CD4-positive, CD25-positive, alpha-beta regulatory T cell (primary cell): ENCODE measurements around the gene CD99. TPM values are rescaled to one million over a fixed set of nuclear protein-coding genes. Genes with fewer than 3 reads are reported as not detected.
A peak's percentile ranks its signal among the peaks of the same experiment; 100 is the strongest.

Experiments
- ATAC-seq, 2 donors: fragments of 150-1000 bp; cut with Tn5 transposase; one replicate each; pipeline ENCODE4 v1.10.0; 2021; ENCODE audit warnings: low read depth in 2 of 2, moderate number of reproducible peaks in 2 of 2, moderate library complexity in 1 of 2
- DNase-seq, 3 donors: peaks; one replicate each; pipeline versions ENCODE4 v3.0.0 to v3.0.0-alpha.2; 2012 to 2022; ENCODE audit warnings: mixed read lengths in 1 of 3
- H3K27ac ChIP-seq: one replicate; pipeline ENCODE4 v1.7.0; 2013; ENCODE audit warnings: mild to moderate bottlenecking, low read length; ENCODE audit not compliant: insufficient read depth, poor library complexity, severe bottlenecking
- H3K27me3 ChIP-seq: one replicate; pipeline ENCODE4 v1.7.0; 2013; ENCODE audit warnings: low read length; ENCODE audit not compliant: control insufficient read depth, insufficient read depth
- H3K36me3 ChIP-seq: one replicate; pipeline ENCODE4 v1.7.0; 2013; ENCODE audit warnings: mild to moderate bottlenecking, low read length, moderate library complexity; ENCODE audit not compliant: control insufficient read depth, insufficient read depth
- H3K4me1 ChIP-seq: 2 replicates; pipeline ENCODE4 v1.7.0; 2013; ENCODE audit warnings: mild to moderate bottlenecking, low read length; ENCODE audit not compliant: insufficient read depth, control insufficient read depth, poor library complexity, severe bottlenecking
- H3K4me3 ChIP-seq: one replicate; pipeline ENCODE4 v1.7.0; 2013; ENCODE audit warnings: low read depth, mild to moderate bottlenecking, low read length, moderate library complexity
- H3K9me3 ChIP-seq, 2 experiments: 1 replicate in 1 of 2; 2 replicates in 1 of 2; pipeline ENCODE4 v1.7.0; 2013; ENCODE audit warnings: low read length in 2 of 2, mild to moderate bottlenecking in 1 of 2, moderate library complexity in 1 of 2; ENCODE audit not compliant: control insufficient read depth in 2 of 2
- H3K27ac Mint-ChIP-seq, 3 donors: one replicate each; pipeline ENCODE4 v1.8.0; 2020 to 2022; ENCODE audit warnings: mild to moderate bottlenecking in 3 of 3, mixed read lengths in 3 of 3, moderate library complexity in 2 of 3
- H3K27me3 Mint-ChIP-seq: one replicate; pipeline ENCODE4 v1.8.0; 2022; ENCODE audit warnings: mild to moderate bottlenecking, mixed read lengths
- H3K36me3 Mint-ChIP-seq: one replicate; pipeline ENCODE4 v1.8.0; 2020; ENCODE audit warnings: mixed read lengths
- H3K4me1 Mint-ChIP-seq, 4 donors: one replicate each; pipeline ENCODE4 v1.8.0; 2020 to 2022; ENCODE audit warnings: mixed read lengths in 4 of 4, mild to moderate bottlenecking in 1 of 4
- H3K4me3 Mint-ChIP-seq, 4 donors: one replicate each; pipeline ENCODE4 v1.8.0; 2020 to 2022; ENCODE audit warnings: mild to moderate bottlenecking in 4 of 4, mixed read lengths in 4 of 4, moderate library complexity in 3 of 4
- H3K9me3 Mint-ChIP-seq, 7 donors: one replicate each; pipeline ENCODE4 v1.8.0; 2020 to 2022; ENCODE audit warnings: mixed read lengths in 7 of 7, mild to moderate bottlenecking in 3 of 7, moderate library complexity in 2 of 7
- polyA plus RNA-seq, 4 donors: library from polyadenylated mRNA; unstranded; fragments of 300-500 nt; fragmentation: Illumina TruSeq; gene quantifications; one replicate each; pipeline ENCODE4 v1.2.3, GENCODE V29; 2021
- total RNA-seq: library from RNA; stranded (reverse); gene quantifications from one replicate; pipeline ENCODE4 v1.2.3, GENCODE V29; 2022

CD99 gene
- total and polyA plus RNA-seq, 5 donors from 2014 or later = 286 to 459 (median 320) TPM

- no peak overlapping the region for H3K4me3 ChIP-seq
Observed at GRCh38 chrX:2689773-2690666, 1.1 kb upstream of the CD99 start.

GRCh38 chrX:2691543-2692220 is 587 bp downstream of the CD99 start:
- Histone ChIP-seq H3K4me3 (peak overlapping the region; percentile 88), H3K36me3 (no peaks in the 10 kb centered on the region), H3K4me1 (peaks cover 56% of the 10 kb centered on the region), H3K27me3 (no peaks in the 10 kb centered on the region), H3K27ac (peak overlapping the region; percentile 72), H3K9me3 (no peaks in the 10 kb centered on the region)
- peak overlapping the region; percentile 89 to 96 (median 91) for H3K27ac Mint-ChIP-seq
- ATAC-seq (no peak), DNase-seq (peak in 1 of 3 donors; percentile 44)
- H3K4me1 Mint-ChIP-seq = peaks cover 14 to 46% (median 39%) of the 10 kb centered on the region in 4 donors
- H3K27me3 Mint-ChIP-seq = peaks cover 4% of the 10 kb centered on the region
- peak overlapping the region; percentile 96 to 99 (median 98) for H3K4me3 Mint-ChIP-seq
- peaks cover 4% of the 10 kb centered on the region for H3K36me3 Mint-ChIP-seq
- H3K9me3 Mint-ChIP-seq = peaks cover 0 to 1% (median 0%) of the 10 kb centered on the region in 7 donors

More at GRCh38 chrX:2689773-2690666, 1.1 kb upstream of the CD99 start:
- ATAC-seq (no peak), DNase-seq (no peak)
- H3K36me3 Mint-ChIP-seq = peaks cover 3% of the 10 kb centered on the region
- H3K27ac ChIP-seq = no peak overlapping the region
- no peaks in the 10 kb centered on the region for H3K36me3 ChIP-seq
- peaks cover 4% of the 10 kb centered on the region for H3K27me3 Mint-ChIP-seq
- H3K9me3 ChIP-seq = no peaks in the 10 kb centered on the region
- no peak overlapping the region for H3K27ac Mint-ChIP-seq
- H3K4me3 Mint-ChIP-seq = peak overlapping the region; percentile 73 to 98 (median 96)
- peaks cover 0 to 1% (median 0%) of the 10 kb centered on the region in 7 donors for H3K9me3 Mint-ChIP-seq
- no peaks in the 10 kb centered on the region for H3K27me3 ChIP-seq
- peaks cover 11 to 30% (median 28%) of the 10 kb centered on the region in 4 donors for H3K4me1 Mint-ChIP-seq
- H3K4me1 ChIP-seq = peaks cover 40% of the 10 kb centered on the region

- no peaks in the 10 kb centered on the region for H3K9me3 ChIP-seq
- Mint-ChIP-seq H3K9me3 (peaks cover 0 to 1% (median 0%) of the 10 kb centered on the region in 7 donors), H3K27me3 (peaks cover 4% of the 10 kb centered on the region), H3K4me1 (peaks cover 17 to 53% (median 45%) of the 10 kb centered on the region in 4 donors), H3K36me3 (peaks cover 4% of the 10 kb centered on the region), H3K27ac (peak overlapping the region; percentile 89 to 96 (median 91)), H3K4me3 (peak overlapping the region; percentile 96 to 99 (median 98))
- ATAC-seq (no peak), DNase-seq (peak in 1 of 3 donors; percentile 51)
- no peaks in the 10 kb centered on the region for H3K36me3 ChIP-seq
- peak overlapping the region; percentile 72 for H3K27ac ChIP-seq
- peak overlapping the region; percentile 88 for H3K4me3 ChIP-seq
- H3K27me3 ChIP-seq = no peaks in the 10 kb centered on the region
- peaks cover 64% of the 10 kb centered on the region for H3K4me1 ChIP-seq
Observed at GRCh38 chrX:2692221-2693112, 1.4 kb downstream of the CD99 start.

- H3K27ac Mint-ChIP-seq = peak overlapping the region; percentile 89 to 97 (median 91)
- peaks cover 17 to 62% (median 53%) of the 10 kb centered on the region in 4 donors for H3K4me1 Mint-ChIP-seq
- Histone ChIP-seq H3K4me1 (peaks cover 73% of the 10 kb centered on the region), H3K36me3 (no peaks in the 10 kb centered on the region), H3K9me3 (no peaks in the 10 kb centered on the region), H3K4me3 (peak overlapping the region; percentile 88), H3K27ac (peak overlapping the region; percentile 72), H3K27me3 (no peaks in the 10 kb centered on the region)
- DNase-seq (peak in 1 of 3 donors; percentile 20), ATAC-seq (no peak)
- no peaks in the 10 kb centered on the region for H3K27me3 Mint-ChIP-seq
- peaks cover 10% of the 10 kb centered on the region for H3K36me3 Mint-ChIP-seq
- peaks cover 0 to 1% (median 0%) of the 10 kb centered on the region in 7 donors for H3K9me3 Mint-ChIP-seq
- H3K4me3 Mint-ChIP-seq = peak overlapping the region; percentile 96 to 99 (median 98)
Observed at GRCh38 chrX:2693113-2694002, 2.3 kb downstream of the CD99 start.

GRCh38 chrX:2694914-2695267 is 3.8 kb downstream of the CD99 start:
- no peaks in the 10 kb centered on the region for H3K27me3 ChIP-seq
- H3K4me3 ChIP-seq = peak overlapping the region; percentile 37
- ATAC-seq (no peak), DNase-seq (no peak)
- Mint-ChIP-seq H3K36me3 (peaks cover 16% of the 10 kb centered on the region), H3K9me3 (peaks cover 0 to 1% (median 0%) of the 10 kb centered on the region in 7 donors), H3K27ac (peak overlapping the region; percentile 80 to 97 (median 89)), H3K4me3 (peak overlapping the region; percentile 96 to 99 (median 98)), H3K4me1 (peaks cover 17 to 76% (median 60%) of the 10 kb centered on the region in 4 donors), H3K27me3 (no peaks in the 10 kb centered on the region)
- peaks cover 85% of the 10 kb centered on the region for H3K4me1 ChIP-seq
- H3K36me3 ChIP-seq = peaks cover 3% of the 10 kb centered on the region
- H3K27ac ChIP-seq = peak overlapping the region; percentile 72
- H3K9me3 ChIP-seq = no peaks in the 10 kb centered on the region

- Mint-ChIP-seq H3K4me1 (peaks cover 21 to 94% (median 75%) of the 10 kb centered on the region in 4 donors), H3K27me3 (no peaks in the 10 kb centered on the region), H3K4me3 (peak overlapping the region; percentile 72 to 99 (median 82)), H3K27ac (peak overlapping the region; percentile 88 to 89 (median 89)), H3K9me3 (peaks cover 0 to 1% (median 0%) of the 10 kb centered on the region in 7 donors), H3K36me3 (peaks cover 31% of the 10 kb centered on the region)
- H3K9me3 ChIP-seq = no peaks in the 10 kb centered on the region
- ATAC-seq (peak; percentile 88 to 89), DNase-seq (peak in 2 of 3 donors; percentile 52 to 86)
- no peaks in the 10 kb centered on the region for H3K27me3 ChIP-seq
- H3K4me3 ChIP-seq = peak overlapping the region; percentile 70
- H3K27ac ChIP-seq = peak overlapping the region; percentile 72
- peaks cover 13% of the 10 kb centered on the region for H3K36me3 ChIP-seq
- peaks cover 88% of the 10 kb centered on the region for H3K4me1 ChIP-seq
Observed at GRCh38 chrX:2696698-2697215, 5.7 kb downstream of the CD99 start.
